B cell (primary cell): ENCODE data around the gene DYRK1A. TPM values are rescaled to one million over a fixed set of nuclear protein-coding genes. Genes with fewer than 3 reads are reported as not detected.

Source experiments
- ATAC-seq: fragments of 200-7000 bp; cut with Tn5 transposase; one replicate; pipeline ENCODE4 v1.10.0; 2021; ENCODE audit warnings: low read depth, mild to moderate bottlenecking, moderate number of reproducible peaks, moderate library complexity
- CTCF ChIA-PET: fragments of 350-600 bp; sonication (Branson Sonifier 250); formaldehyde crosslinking; loops from one replicate; lab custom pipeline; 2021; ENCODE audit warnings: antibody characterized with exemption, inconsistent platforms; lab: Charles Lee
- POLR2A ChIA-PET: fragments of 350-600 bp; sonication (Branson Sonifier 250); formaldehyde crosslinking; loops from one replicate; lab custom pipeline; 2021; ENCODE audit warnings: antibody characterized with exemption; lab: Charles Lee
- DNase-seq: peaks from one replicate; pipeline ENCODE4 v3.0.0; 2013
- H2AFZ ChIP-seq: 2 replicates; pipeline ENCODE4 v1.6.1; 2012; ENCODE audit warnings: mild to moderate bottlenecking, low read depth, low read length; ENCODE audit not compliant: insufficient read depth, poor library complexity, severe bottlenecking
- H3K27ac ChIP-seq, 2 donors: 1 replicate in 1 of 2; 2 replicates in 1 of 2; pipeline ENCODE4 v1.5.1; 2012 to 2013; ENCODE audit warnings: low read length in 2 of 2, mild to moderate bottlenecking in 2 of 2, moderate library complexity in 1 of 2
- H3K27me3 ChIP-seq, 4 experiments: fragments of 200-600 bp in 1 of 4; sonication (generic) in 1 of 4; replicated peaks in 1 of 4; 1 replicate in 2 of 4; 2 replicates in 2 of 4; pipeline versions ENCODE4 v1.6.1 to v1.7.0; 2013 to 2016; ENCODE audit warnings: low read length in 3 of 4, mild to moderate bottlenecking in 2 of 4, mixed read lengths in 1 of 4, moderate library complexity in 1 of 4; ENCODE audit not compliant: insufficient read depth in 4 of 4, control insufficient read depth in 3 of 4; ENCODE audit errors: control extremely low read depth in 1 of 4
- H3K36me3 ChIP-seq, 2 experiments: replicated peaks in 1 of 2; 1 replicate in 1 of 2; 2 replicates in 1 of 2; pipeline versions ENCODE4 v1.6.1 to v1.7.1; 2013; ENCODE audit warnings: low read length in 1 of 2; ENCODE audit not compliant: insufficient read depth in 2 of 2, control insufficient read depth in 1 of 2; ENCODE audit errors: control extremely low read depth in 1 of 2, extremely low read depth in 1 of 2
- H3K4me1 ChIP-seq, 2 donors: fragments of 200-600 bp in 1 of 2; sonication (generic) in 1 of 2; 1 replicate in 1 of 2; 2 replicates in 1 of 2; pipeline versions ENCODE4 v1.5.1 to v1.6.1; 2013 to 2017; ENCODE audit warnings: low read length in 2 of 2; ENCODE audit not compliant: control insufficient read depth in 2 of 2, insufficient read depth in 2 of 2
- H3K4me2 ChIP-seq: replicated peaks from 2 replicates; pipeline ENCODE3; 2012; ENCODE audit warnings: mild to moderate bottlenecking, low read depth, low read length; ENCODE audit not compliant: poor library complexity, severe bottlenecking
- H3K4me3 ChIP-seq, 5 experiments: fragments of 200-600 bp in 1 of 5; sonication (generic) in 1 of 5; 1 replicate in 3 of 5; 2 replicates in 2 of 5; pipeline versions ENCODE4 v1.5.1 to v1.7.0; 2011 to 2016; ENCODE audit warnings: low read length in 4 of 5, mild to moderate bottlenecking in 4 of 5, low read depth in 2 of 5, control low read depth in 1 of 5, moderate library complexity in 1 of 5; ENCODE audit not compliant: insufficient read depth in 1 of 5; ENCODE audit errors: control extremely low read depth in 1 of 5, extremely low read depth in 1 of 5
- H3K79me2 ChIP-seq: fragments of 200-600 bp; sonication (generic); one replicate; pipeline ENCODE4 v1.6.0; 2016; ENCODE audit warnings: low read length; ENCODE audit not compliant: control insufficient read depth, insufficient read depth
- H3K9ac ChIP-seq: fragments of 200-600 bp; sonication (generic); 2 replicates; pipeline ENCODE4 v1.6.1; 2017; ENCODE audit warnings: mild to moderate bottlenecking, low read length, moderate library complexity
- H3K9me3 ChIP-seq, 3 donors: one replicate each; pipeline versions ENCODE4 v1.6.1 to v1.7.1; 2013; ENCODE audit warnings: low read length in 2 of 3; ENCODE audit not compliant: control insufficient read depth in 2 of 3, insufficient read depth in 1 of 3; ENCODE audit errors: control extremely low read depth in 1 of 3
- H4K20me1 ChIP-seq: 2 replicates; pipeline ENCODE4 v1.6.0; 2012; ENCODE audit warnings: mild to moderate bottlenecking, low read length; ENCODE audit not compliant: insufficient read depth, control insufficient read depth, poor library complexity, severe bottlenecking
- H3K27ac Mint-ChIP-seq: one replicate; pipeline ENCODE4 v1.8.0; 2021; ENCODE audit warnings: mixed read lengths
- H3K27me3 Mint-ChIP-seq: one replicate; pipeline ENCODE4 v1.8.0; 2021; ENCODE audit warnings: mixed read lengths
- H3K4me1 Mint-ChIP-seq: one replicate; pipeline ENCODE4 v1.8.0; 2021; ENCODE audit warnings: mixed read lengths
- H3K4me3 Mint-ChIP-seq: one replicate; pipeline ENCODE4 v1.8.0; 2021; ENCODE audit warnings: mixed read lengths
- H3K9me3 Mint-ChIP-seq: one replicate; pipeline ENCODE4 v1.8.0; 2022; ENCODE audit warnings: mixed read lengths; ENCODE audit not compliant: insufficient read depth
- CTCF ChIP-seq: fragments of 200-600 bp; IDR thresholded peaks from one replicate; pipeline ENCODE4 v1.8.0; 2022; ENCODE audit warnings: antibody characterized with exemption, mild to moderate bottlenecking
- EZH2 ChIP-seq: IDR thresholded peaks from 2 replicates; pipeline ENCODE4 v1.6.1; 2012; ENCODE audit warnings: borderline replicate concordance, low read depth, mild to moderate bottlenecking, moderate library complexity, low read length; ENCODE audit not compliant: insufficient read depth, poor library complexity, severe bottlenecking
- WGBS: methylation state at CpG from one replicate; pipeline ENCODE4 v1.1.5; 2013; ENCODE audit warnings: missing lambda C conversion rate; ENCODE audit not compliant: insufficient coverage; 5-methylcytosine and 5-hydroxymethylcytosine counted together
- intact Hi-C: fragments of 100-400 bp; cut with micrococcal nuclease; formaldehyde crosslinking; loops from one replicate; pipeline ENCODE4 v1.10.0; 2022
- polyA plus RNA-seq: library from polyadenylated mRNA; depleted of rRNA; stranded (reverse); fragments of >200 nt; gene quantifications from 2 replicates; pipeline ENCODE4 v1.2.3, GENCODE V29; 2012
- total RNA-seq, 2 donors: library from RNA; stranded (reverse); fragments of 120-200 nt in 1 of 2; gene quantifications; 1 replicate in 1 of 2; 2 replicates in 1 of 2; pipeline versions ENCODE4 v1.2.3 to v1.2.4, GENCODE V29; 2013 to 2022

Gene DYRK1A
- total and polyA plus RNA-seq, 2 donors (not counting 1 experiment from before 2014, with no cell fraction given): 46.6 to 147 TPM

GRCh38 chr21:37563641-37564340 is 197.2 kb downstream of the DYRK1A start:
- intact Hi-C loops: loop anchor here (1.0 to 10.0 kb wide), 7 partner anchors 49 to 1749 kb away; partner anchors contain the start of genes BRWD1, HLCS, PIGP and TTC3
- peak overlapping the region; percentile 82 for H3K4me2 ChIP-seq
- under 1% methylated on average over 67 of the region's 67 CpGs for WGBS
- peaks cover 3% of the 10 kb centered on the region for H3K27me3 Mint-ChIP-seq
- peak overlapping the region; percentile 70 to 88 for H3K27ac ChIP-seq
- H3K9ac ChIP-seq: peak overlapping the region; percentile 73
- DNase-seq (peak; percentile 94), ATAC-seq (peak; percentile 92)
- H3K4me1 ChIP-seq: peaks cover 10 to 19% of the 10 kb centered on the region in 2 donors
- H3K4me3 ChIP-seq: peak overlapping the region; percentile 61 to 91 (median 82)
- CTCF ChIA-PET: interaction anchor here (0.6 to 1.9 kb wide), 7 partner anchors 55 to 587 kb away, joined by 3 to 7 read pairs (median 4); partner anchors contain the start of gene VPS26C
- H3K9me3 ChIP-seq: peaks cover 0 to 4% (median 0%) of the 10 kb centered on the region in 3 donors
- POLR2A ChIA-PET: interaction anchor here (0.7 to 2.1 kb wide), 5 partner anchors 26 to 1824 kb away, joined by 3 to 15 read pairs (median 6); partner anchors contain the start of genes DYRK1A, HLCS and VPS26C
- peak overlapping the region; percentile 97 for H3K27ac Mint-ChIP-seq
- no peaks in the 10 kb centered on the region for H4K20me1 ChIP-seq
- peaks cover 5% of the 10 kb centered on the region for H3K79me2 ChIP-seq
- no peaks in the 10 kb centered on the region for H3K27me3 ChIP-seq
- TF ChIP-seq CTCF: peak; percentile 61
- no peak for TF ChIP-seq EZH2
- H3K4me1 Mint-ChIP-seq: peaks cover 18% of the 10 kb centered on the region
- peak overlapping the region; percentile 97 for H2AFZ ChIP-seq
- H3K36me3 ChIP-seq: no peaks in the 10 kb centered on the region
- peak overlapping the region; percentile 97 for H3K4me3 Mint-ChIP-seq
- H3K9me3 Mint-ChIP-seq: no peaks in the 10 kb centered on the region
